Lower leg skin (tissue), 3 donors: ENCODE data around the gene ZDHHC4.

Source experiments
- POLR2A ChIP-seq, 2 donors: fragments of 450-650 bp; IDR thresholded peaks; one replicate each; pipeline ENCODE4 v1.6.1; 2016 to 2017; ENCODE audit warnings: antibody characterized with exemption in 2 of 2, mild to moderate bottlenecking in 1 of 2, moderate library complexity in 1 of 2
- TF ChIP-seq, protein P1 (sequence below), 3 donors: fragments of 450-650 bp; IDR thresholded peaks; one replicate each; pipeline ENCODE4 v1.5.1; 2016; ENCODE audit warnings: antibody characterized with exemption in 3 of 3, mild to moderate bottlenecking in 3 of 3, moderate library complexity in 2 of 3

DNA sequence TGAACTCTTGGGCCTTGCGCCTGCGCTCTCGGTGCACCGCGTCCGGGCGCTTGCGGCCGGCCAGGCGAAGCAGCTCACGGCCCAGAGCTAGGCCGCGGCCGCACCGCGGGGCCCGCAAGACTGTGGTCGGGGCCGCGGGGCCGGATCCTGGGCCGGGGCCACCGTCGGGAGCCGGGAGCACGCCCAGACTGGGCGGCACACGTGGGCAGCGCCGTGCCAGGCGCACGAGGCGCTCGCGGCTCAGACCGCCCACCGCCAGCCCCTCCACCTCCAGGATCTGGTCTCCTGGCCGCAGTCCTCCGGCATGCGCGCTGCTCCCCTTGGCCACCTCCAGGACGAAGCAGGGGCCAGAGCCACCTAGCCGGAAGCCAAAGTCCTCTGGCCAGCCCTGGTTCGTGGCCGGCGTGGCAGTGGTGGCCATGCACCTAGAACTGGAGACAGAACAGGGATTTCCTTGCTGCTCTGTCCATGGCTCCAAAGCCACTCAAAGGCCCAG is 26.2 kb upstream of the ZDHHC4 start, which contains the start of gene GRID2IP:
- TF ChIP-seq, protein P1, sequence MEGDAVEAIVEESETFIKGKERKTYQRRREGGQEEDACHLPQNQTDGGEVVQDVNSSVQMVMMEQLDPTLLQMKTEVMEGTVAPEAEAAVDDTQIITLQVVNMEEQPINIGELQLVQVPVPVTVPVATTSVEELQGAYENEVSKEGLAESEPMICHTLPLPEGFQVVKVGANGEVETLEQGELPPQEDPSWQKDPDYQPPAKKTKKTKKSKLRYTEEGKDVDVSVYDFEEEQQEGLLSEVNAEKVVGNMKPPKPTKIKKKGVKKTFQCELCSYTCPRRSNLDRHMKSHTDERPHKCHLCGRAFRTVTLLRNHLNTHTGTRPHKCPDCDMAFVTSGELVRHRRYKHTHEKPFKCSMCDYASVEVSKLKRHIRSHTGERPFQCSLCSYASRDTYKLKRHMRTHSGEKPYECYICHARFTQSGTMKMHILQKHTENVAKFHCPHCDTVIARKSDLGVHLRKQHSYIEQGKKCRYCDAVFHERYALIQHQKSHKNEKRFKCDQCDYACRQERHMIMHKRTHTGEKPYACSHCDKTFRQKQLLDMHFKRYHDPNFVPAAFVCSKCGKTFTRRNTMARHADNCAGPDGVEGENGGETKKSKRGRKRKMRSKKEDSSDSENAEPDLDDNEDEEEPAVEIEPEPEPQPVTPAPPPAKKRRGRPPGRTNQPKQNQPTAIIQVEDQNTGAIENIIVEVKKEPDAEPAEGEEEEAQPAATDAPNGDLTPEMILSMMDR (IDR thresholded peaks at IDR 0.05) = no peak
- no peak for TF ChIP-seq POLR2A (IDR thresholded peaks at IDR 0.05)
